NCI-H526 treated with DMSO at 0.1 percent for 48 hours (cell line): ENCODE results near the gene RNF20.
"Not testable (repeated sequence)": the region's sequence is repeated elsewhere in the genome, so short reads cannot be mapped to it uniquely, and the experiment has no call there.

Experiments used
- DNase-seq: peaks from one replicate; lab custom pipeline; 2025; lab: John Stamatoyannopoulos, UW

The RNF20 gene, protein sequence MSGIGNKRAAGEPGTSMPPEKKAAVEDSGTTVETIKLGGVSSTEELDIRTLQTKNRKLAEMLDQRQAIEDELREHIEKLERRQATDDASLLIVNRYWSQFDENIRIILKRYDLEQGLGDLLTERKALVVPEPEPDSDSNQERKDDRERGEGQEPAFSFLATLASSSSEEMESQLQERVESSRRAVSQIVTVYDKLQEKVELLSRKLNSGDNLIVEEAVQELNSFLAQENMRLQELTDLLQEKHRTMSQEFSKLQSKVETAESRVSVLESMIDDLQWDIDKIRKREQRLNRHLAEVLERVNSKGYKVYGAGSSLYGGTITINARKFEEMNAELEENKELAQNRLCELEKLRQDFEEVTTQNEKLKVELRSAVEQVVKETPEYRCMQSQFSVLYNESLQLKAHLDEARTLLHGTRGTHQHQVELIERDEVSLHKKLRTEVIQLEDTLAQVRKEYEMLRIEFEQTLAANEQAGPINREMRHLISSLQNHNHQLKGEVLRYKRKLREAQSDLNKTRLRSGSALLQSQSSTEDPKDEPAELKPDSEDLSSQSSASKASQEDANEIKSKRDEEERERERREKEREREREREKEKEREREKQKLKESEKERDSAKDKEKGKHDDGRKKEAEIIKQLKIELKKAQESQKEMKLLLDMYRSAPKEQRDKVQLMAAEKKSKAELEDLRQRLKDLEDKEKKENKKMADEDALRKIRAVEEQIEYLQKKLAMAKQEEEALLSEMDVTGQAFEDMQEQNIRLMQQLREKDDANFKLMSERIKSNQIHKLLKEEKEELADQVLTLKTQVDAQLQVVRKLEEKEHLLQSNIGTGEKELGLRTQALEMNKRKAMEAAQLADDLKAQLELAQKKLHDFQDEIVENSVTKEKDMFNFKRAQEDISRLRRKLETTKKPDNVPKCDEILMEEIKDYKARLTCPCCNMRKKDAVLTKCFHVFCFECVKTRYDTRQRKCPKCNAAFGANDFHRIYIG

DNA sequence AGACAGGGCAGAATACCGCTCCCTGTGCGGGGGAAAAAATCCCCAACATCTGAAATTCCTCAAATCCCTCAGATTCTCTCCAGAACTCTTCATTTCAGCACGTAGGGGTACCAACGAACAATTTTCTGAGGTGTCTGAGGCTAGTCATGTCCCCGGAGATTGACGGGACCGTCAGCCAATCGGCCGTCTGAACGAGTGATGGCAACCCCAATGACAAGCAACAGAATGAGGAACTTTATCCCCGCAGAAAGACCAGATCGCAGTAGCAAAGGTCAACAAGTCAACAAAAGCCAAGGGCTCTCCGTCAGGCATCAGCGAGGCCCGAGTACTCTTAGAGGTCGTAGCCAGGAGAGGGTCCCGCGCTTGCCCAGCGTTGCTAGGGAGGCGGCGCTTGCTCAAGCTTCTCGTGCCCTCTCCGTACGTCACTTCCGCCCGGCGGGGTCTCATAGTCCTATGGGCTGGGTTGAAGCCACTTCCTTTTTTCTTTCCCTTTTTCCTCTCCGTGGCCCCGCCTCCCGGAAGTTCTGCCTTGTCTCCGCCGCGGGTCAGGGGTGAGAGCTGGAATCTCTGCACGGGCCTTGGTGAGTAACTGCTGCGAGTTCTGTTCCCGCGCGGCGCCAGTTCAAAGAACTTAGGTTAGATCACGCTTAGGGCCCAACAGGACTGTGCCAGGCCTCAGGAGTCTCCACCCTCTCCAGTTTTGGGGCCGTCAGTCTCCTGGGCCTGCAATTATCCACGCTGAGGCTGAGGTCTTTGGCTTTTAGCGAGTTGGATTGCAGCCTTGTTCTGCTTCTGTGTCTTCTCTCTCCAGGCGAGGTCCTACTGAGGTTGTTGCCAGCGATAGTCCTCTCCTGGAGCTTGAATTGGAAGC is at the start of gene RNF20:
Gene RNF20 (plus strand): TSS at position 520 of the 871 bp plus-strand sequence. CDS start 1,571 bp downstream, outside the sequence.
- peak; percentile 95 for DNase-seq

- no peak for DNase-seq
Measured at GRCh38 chr9:101484046-101484445, 49.6 kb upstream of the RNF20 start.

DNA sequence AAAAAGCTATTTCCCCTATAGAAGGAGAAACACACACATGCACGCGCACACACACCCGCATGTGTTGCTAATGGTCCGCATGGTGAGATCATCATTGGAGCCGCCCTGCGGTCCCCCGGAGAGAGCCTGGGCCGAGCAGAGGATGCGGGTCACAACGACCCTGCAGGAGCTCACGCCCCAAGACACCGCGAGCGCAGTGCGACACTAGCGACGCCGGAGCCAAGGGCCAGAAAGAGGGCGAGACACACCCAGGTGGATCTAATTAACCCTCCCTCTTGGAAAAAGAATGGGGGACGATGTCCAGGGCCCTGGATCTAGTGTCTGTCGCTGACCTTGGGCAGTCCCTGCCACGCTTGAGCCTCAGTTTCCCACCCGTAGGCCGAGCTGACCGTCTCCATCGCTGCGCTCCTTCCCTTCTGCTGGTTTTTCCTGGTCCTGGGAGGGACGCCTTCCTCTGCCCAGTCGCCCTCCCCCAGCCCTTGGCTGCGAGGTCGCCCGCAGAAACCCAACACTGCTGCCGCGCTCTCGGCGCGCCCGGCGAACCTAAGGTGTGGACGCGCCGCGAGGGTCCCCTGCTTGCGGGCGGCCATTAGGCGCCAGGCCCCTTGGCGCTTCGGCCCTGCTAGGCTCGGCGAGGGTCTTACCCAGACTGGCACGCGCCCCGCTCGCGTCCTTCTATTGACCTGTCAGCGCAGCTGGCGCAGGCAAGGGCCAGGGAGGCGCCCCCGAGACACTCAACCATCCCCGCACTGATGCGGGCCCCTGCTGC is 47.5 kb upstream of the RNF20 start:
- DNase-seq: peak; percentile 35

- DNase-seq: peak; percentile 55
Measured at GRCh38 chr9:101486693-101487442, 46.8 kb upstream of the RNF20 start.

GRCh38 chr9:101487443-101487840 is 46.2 kb upstream of the RNF20 start:
- DNase-seq: no peak

DNA sequence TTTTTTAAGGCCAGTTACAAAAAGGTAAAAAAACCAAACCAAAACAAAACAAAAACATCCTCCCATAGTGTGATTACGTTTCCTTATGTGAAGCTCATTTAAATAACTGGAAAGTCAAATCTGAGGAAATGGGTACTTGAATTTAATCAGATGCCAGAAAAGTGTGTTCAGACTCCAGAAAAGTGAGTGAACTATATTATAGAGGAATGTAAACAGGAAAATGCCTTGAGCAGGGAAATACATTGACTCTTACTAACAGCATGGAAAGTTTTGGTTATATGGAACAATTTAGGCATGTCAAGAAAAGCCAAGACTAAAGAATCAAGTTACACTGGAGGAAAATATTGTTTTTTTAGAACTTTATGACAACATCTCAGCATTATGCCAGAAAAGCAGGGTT is 37.8 kb upstream of the RNF20 start:
- no peak for DNase-seq

GRCh38 chr9:101498323-101498722 is 35.3 kb upstream of the RNF20 start:
- DNase-seq: no peak

- DNase-seq: no peak
Measured at GRCh38 chr9:101504188-101504587, 29.5 kb upstream of the RNF20 start.

GRCh38 chr9:101508211-101508610 is 25.4 kb upstream of the RNF20 start:
- DNase-seq: no peak

DNA sequence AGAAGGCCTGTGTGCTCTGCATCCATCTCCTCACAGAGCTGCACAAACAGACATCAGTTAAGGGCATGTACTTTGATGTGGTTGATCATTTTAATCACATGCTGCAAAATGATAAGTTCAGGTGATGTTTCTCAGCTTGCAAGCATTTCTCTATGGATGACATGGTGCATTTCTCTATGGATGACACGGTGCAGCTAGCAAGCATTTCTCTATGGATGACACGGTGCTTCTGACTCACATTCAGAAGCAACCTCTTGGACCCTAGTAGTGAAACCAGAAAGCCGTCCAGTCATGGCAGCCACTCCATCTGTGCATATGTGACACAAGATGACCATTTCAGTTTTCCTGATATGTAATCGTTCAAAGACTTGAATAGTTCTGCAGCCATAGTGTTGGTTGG is 24.1 kb upstream of the RNF20 start:
- DNase-seq: no peak

DNA sequence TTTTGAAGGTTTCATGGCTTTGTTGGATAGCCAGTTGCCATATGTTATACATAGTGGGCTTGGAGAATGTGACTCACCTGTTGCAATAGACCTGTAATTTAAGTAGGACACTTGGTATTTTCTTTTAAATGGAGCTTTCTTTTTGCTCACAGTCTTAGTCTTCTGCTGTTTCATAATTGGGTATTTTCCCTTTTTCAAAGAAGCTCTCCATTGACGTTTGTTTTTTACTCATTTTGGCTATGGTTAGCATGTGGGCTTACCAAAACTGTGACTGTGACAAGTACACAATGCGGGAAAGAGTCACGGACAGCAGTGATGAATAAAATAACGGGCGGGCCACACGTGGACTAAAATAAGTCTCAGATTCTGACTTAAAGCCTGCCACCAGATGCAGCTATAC is 23.2 kb upstream of the RNF20 start:
- DNase-seq: no peak

- DNase-seq: no peak
Measured at GRCh38 chr9:101511009-101511408, 22.6 kb upstream of the RNF20 start.

- no peak for DNase-seq
Measured at GRCh38 chr9:101512116-101512515, 21.5 kb upstream of the RNF20 start.

DNA sequence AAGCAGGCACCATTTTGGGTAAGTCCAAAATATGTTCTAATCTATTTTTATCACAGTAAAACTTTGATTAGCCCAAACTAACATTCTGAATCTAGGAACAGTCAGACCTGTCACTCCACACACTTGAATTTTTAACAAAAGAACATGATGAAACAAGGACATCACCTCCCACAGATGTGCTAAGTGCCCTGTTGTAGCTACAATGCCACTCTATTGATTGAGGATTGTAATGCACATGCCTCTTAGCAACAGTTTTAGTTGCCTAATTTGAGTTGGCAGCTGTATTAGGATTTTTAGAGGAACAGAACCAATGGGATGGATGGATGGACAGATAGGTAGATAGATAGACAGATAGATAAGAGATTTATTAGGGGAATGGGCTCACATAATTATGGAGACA is 20.3 kb upstream of the RNF20 start:
- no peak for DNase-seq

DNA sequence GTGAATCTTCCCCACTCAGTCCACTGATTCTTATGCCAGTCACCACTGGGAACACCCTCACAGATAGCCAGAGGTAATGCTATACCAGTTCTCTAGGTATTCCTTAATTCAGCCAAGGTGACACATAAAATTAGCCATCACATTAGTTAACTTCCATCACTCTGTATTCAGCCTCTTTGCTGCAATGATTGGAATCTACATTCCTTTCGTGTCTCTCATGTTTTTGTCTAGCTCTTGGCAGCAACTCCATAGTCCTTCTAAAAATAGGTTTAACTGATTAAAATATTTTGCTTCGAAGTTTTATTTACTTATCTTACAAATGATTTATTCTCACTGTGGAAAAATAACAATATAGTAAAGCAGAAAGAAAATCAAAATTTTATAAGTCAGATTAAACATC is 19.6 kb upstream of the RNF20 start:
- no peak for DNase-seq

GRCh38 chr9:101516655-101517054 is 17.0 kb upstream of the RNF20 start:
- DNase-seq: no peak

DNA sequence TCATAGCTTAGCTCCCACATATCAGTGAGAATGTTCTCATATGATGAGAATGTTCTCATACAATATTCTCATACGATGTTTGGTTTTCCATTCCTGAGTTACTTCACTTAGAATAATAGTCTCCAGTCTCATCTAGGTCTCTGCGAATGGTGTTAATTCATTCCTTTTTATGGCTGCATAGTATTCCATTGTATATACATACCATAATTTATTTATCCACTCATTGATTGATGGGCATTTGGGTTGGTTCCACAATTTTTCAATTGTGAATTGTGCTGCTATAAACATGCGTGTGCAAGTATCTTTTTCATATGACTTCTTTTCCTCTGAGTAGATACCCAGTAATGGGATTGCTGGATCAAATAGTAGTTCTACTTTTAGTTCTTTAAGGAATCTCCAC is 15.2 kb upstream of the RNF20 start:
- DNase-seq: not testable (repeated sequence)

DNA sequence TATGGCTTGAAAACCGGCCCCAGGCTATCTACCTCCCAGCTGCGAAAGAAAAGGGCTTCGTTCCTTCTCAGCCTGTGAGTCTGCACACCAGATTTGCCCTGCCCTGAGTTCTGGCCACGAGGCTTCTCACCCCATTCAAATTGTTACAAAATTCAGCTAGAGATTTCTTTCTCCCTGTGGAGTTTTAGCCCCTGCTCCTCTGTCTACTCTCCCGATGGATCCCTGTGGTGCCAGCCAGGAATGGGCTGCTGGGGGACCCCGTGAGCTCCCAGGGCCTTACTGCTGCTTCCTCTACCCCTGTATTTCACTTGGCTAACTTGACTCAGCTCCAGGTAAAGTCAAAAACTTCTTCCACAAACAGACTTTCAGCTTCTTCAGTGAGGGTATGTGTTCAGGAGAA is 9.3 kb upstream of the RNF20 start:
- DNase-seq: no peak

DNA sequence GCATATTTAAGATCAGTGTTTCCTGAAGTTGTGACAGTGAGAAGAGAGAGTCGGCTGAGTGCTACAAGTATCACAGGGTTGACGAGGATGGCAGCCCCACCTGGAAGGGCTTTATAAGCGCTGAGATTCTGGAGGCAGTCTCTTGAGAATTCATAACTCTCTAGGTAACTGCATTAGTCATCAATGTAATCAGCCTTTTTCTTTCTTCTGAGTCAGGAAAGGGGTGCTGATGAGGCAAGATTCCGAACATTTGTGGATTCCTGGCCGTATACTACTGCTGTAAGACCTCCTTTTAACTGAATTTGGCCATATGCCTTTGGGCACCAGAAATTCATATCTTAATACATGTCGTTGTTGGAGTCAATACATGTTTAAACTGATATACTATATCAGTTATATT is 6.6 kb upstream of the RNF20 start:
- no peak for DNase-seq

- DNase-seq: no peak
Measured at GRCh38 chr9:101528015-101528414, 5.6 kb upstream of the RNF20 start.
